ENCODE data around the gene MRPL42.

- TF ChIP-seq KLF10 (tag by site-specific recombination; IDR thresholded peaks at IDR 0.05) (no peak), ZNF561 (tag by site-specific recombination; IDR thresholded peaks at IDR 0.05; ENCODE audit: borderline replicate concordance) (no peak), ZNF404 (tag by site-specific recombination; IDR thresholded peaks at IDR 0.05) (no peak)
- TF ChIP-seq, protein P1, sequence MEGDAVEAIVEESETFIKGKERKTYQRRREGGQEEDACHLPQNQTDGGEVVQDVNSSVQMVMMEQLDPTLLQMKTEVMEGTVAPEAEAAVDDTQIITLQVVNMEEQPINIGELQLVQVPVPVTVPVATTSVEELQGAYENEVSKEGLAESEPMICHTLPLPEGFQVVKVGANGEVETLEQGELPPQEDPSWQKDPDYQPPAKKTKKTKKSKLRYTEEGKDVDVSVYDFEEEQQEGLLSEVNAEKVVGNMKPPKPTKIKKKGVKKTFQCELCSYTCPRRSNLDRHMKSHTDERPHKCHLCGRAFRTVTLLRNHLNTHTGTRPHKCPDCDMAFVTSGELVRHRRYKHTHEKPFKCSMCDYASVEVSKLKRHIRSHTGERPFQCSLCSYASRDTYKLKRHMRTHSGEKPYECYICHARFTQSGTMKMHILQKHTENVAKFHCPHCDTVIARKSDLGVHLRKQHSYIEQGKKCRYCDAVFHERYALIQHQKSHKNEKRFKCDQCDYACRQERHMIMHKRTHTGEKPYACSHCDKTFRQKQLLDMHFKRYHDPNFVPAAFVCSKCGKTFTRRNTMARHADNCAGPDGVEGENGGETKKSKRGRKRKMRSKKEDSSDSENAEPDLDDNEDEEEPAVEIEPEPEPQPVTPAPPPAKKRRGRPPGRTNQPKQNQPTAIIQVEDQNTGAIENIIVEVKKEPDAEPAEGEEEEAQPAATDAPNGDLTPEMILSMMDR (tag by site-specific recombination; IDR thresholded peaks at IDR 0.05): no peak
These were observed 37.5 kb upstream of the MRPL42 start for GRCh38 chr12:93429852-93430251.
